ENCODE results near the gene GSTP1.
"Not testable (repeated sequence)": the region's sequence is repeated elsewhere in the genome, so short reads cannot be mapped to it uniquely, and the experiment has no call there.

Gene GSTP1

DNA sequence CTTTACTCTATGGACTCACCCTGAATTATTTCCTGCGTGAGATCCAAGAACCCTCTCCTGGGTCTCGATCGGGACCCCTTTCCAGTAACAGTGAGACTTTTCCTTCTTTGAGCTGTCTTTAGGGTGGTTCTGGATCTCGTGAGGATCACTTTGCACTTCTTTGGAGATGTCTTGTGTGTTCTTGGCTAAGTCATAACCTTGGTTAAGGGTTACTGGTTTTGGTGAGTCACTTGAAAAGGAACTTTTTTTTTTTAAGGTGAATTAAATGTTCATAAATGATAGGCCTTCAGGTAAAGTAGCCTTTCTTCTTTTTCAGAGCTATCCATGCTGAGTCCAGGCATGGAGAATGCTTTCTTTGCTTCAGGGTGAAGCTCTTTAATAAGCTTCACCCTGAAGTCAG is 19.4 kb upstream of the GSTP1 start:
- DNase-seq, result no peak

DNA sequence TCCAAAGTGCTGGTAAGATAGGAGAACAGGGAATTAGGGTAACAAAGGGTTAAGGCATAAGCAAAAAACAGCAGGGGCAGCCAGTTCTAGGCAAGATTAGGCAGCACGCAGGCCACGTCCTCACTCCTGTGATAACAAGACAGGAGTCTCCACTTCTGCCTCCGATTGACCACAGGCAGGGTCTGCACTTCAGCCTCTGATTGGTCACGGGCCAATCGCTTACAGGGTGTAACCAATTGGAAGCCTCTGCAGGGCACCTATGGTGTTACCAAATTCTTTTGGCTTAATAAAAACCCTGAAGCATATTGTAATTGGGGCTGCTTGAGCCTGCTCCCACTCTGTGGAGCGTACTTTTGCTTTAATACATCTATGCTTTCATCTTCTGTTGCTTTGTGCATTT is 12.2 kb upstream of the GSTP1 start:
- no peak for DNase-seq

DNA sequence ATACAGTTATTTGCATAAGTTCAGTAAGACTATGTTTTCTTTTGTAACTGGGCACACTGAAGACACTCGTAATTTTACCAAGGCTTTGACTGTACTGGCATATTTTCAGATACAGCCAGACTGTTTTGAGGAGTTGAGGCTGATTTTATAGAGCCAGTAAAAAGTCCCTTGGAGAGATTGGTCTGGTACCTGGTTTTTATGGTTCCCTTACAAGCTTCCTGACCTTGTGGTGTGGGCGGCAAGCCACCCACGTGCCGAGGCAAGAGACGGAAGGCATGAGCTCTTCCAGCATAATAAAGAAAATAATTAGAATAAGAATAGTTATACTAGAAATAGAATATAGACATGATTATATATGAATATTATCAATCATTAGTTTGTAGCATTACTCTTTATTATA is 11.3 kb upstream of the GSTP1 start:
- DNase-seq, result no peak

DNA sequence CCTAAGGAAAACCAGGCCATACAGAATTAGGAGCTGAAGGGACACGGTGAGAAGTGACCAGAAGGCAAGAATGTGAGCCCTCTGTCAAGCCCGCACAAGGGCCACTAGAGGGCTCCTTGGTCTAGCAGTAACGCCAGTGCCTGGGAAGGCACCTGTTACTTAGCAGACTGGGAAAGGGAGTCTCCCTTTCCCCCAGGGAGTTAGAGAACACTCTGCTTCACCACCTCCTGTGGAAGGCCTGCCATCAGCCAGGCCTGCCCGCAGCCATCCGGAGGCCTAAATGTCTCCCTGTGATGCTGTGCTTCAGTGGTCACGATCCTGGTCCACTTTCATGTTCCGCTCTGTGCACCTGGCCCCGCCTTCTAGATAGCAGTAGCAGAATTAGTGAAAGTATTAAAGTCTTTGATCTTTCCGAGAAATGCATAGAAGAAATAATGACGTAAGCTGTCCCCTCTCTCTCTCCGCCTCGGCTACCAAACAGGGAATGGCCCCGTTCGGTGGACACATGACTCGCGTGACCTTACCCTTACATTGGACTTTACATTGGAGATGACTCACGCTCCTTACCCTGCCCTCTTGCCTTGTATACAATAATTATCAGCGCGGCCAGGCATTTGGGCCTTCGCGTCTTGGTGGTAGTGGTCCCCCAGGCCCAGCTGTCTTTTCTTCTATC is 10.7 kb upstream of the GSTP1 start:
- peak; percentile 21 to 53 for DNase-seq

DNA sequence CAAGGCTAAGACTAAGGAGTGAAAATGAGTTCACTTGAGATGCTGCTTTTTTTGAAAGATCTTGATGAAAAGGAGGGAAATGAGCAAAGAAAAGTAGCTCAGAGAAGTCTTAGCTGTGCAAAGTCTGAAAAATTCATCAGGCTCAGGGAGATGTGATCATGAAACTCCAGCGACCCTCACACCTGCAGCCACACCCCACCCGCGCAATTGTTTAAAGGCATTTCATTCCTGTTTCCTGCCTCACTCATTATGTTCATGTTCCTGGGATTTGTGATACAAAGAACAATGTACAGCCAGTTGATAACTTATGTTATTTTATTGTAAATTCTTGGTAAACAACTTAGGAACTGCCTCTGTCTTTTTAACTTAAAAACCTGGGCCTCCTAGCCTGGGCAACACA is 8.7 kb upstream of the GSTP1 start:
- no peak for DNase-seq

DNA sequence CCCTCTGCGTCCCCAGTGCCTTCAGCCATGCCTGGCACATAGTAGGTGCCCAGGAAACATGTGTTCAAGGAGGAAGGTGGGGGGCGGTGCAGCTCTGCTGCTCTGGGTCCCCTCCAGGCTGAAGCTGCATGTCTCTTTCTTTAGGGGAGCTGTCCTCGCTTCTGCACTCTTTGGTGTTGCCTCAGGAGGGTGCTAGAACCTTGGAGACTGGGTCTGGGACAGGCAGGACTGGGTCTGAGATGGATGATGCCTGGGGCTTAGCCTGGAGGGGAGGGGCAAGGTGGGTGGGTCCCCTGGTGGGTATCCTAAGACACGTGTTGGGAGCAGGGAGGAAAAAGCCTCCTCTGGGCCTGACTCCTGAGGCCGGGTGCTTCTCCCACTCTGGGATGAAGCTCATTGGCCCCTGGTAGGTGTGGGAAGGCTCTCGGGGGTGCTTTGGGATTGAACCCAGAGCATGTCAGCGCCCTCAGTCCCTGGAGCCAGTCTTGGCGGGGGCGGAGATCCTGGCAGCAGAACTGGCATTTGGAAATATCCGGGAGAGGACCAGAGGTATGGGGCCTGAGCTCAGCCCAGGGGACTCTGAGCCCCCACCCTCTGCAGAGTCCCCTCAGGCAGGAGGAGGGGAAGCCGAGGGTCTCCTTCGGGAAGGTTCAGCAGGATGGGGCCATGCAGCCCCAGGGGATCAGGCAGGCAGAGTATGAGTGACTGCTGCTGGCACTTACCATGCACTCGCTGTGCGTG is 6.7 kb upstream of the GSTP1 start:
- no peak for DNase-seq

DNA sequence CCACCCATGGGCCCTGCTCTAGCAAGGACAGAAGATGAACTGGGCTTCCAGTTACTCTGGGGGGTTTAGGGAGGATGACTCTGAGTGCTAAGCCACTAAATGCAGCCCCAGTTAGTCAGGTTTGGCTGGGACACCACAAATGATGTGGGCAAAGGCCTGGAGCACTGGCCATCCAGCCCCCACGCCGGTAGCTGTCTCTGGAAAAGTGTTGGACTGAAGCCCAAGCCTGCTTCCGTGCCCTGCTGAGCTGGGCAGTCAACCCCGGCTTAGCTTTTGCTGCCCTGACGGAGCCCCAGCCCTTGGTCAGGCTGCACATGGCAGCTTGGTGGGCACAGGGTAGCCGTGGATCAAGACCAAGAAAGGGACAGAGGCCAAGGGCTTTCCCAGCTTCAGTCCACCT is 5.7 kb upstream of the GSTP1 start:
- DNase-seq, result no peak

DNA sequence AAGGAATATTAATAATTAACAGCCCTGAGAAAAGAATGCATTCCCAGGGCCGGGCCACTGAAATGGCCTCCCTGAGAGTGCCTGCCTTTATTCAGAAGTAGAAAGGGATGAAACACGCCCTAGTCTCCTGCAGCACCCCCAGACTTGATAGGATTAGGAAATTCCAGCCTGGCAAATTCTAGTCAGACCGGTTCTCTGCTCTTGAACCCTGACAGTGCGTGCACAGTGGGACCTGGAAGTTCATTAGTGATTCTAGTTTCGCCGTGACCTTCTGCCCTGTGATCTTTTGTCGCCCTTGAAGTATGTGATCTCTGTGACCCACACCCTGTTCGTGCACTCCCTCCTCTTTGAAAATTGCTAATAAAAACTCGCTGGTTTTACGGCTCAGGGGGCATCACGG is 2.1 kb upstream of the GSTP1 start:
- no peak for DNase-seq

DNA sequence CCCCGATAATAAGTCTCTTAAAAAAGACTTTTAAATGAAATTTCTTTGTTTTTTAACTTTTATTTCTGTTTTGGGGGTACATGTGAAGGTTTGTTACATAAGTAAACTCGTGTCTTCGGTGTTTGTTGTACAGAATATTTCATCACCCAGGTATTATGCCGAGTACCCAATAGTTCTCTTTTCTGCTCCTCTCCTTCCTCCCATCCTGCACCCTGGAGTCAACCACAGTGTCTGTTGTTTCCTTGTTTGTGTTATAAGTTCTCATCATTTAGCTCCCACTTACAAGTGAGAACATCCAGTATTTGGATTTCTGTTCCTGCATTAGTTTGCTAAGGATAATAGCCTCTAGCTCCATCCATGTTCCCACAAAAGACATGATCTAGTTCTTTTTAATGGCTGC is 1.6 kb upstream of the GSTP1 start:
- no peak for DNase-seq

DNA sequence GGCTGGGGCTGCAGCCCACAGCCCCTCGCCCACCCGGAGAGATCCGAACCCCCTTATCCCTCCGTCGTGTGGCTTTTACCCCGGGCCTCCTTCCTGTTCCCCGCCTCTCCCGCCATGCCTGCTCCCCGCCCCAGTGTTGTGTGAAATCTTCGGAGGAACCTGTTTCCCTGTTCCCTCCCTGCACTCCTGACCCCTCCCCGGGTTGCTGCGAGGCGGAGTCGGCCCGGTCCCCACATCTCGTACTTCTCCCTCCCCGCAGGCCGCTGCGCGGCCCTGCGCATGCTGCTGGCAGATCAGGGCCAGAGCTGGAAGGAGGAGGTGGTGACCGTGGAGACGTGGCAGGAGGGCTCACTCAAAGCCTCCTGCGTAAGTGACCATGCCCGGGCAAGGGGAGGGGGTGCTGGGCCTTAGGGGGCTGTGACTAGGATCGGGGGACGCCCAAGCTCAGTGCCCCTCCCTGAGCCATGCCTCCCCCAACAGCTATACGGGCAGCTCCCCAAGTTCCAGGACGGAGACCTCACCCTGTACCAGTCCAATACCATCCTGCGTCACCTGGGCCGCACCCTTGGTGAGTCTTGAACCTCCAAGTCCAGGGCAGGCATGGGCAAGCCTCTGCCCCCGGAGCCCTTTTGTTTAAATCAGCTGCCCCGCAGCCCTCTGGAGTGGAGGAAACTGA is 731 bp downstream of the GSTP1 start:
- peak in 1 of 2 experiments; percentile 26 for DNase-seq

DNA sequence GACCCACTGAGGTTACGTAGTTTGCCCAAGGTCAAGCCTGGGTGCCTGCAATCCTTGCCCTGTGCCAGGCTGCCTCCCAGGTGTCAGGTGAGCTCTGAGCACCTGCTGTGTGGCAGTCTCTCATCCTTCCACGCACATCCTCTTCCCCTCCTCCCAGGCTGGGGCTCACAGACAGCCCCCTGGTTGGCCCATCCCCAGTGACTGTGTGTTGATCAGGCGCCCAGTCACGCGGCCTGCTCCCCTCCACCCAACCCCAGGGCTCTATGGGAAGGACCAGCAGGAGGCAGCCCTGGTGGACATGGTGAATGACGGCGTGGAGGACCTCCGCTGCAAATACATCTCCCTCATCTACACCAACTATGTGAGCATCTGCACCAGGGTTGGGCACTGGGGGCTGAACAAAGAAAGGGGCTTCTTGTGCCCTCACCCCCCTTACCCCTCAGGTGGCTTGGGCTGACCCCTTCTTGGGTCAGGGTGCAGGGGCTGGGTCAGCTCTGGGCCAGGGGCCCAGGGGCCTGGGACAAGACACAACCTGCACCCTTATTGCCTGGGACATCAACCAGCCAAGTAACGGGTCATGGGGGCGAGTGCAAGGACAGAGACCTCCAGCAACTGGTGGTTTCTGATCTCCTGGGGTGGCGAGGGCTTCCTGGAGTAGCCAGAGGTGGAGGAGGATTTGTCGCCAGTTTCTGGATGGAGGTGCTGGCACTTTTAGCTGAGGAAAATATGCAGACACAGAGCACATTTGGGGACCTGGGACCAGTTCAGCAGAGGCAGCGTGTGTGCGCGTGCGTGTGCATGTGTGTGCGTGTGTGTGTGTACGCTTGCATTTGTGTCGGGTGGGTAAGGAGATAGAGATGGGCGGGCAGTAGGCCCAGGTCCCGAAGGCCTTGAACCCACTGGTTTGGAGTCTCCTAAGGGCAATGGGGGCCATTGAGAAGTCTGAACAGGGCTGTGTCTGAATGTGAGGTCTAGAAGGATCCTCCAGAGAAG is 1.6 kb downstream of the GSTP1 start:
- DNase-seq, result no peak

DNA sequence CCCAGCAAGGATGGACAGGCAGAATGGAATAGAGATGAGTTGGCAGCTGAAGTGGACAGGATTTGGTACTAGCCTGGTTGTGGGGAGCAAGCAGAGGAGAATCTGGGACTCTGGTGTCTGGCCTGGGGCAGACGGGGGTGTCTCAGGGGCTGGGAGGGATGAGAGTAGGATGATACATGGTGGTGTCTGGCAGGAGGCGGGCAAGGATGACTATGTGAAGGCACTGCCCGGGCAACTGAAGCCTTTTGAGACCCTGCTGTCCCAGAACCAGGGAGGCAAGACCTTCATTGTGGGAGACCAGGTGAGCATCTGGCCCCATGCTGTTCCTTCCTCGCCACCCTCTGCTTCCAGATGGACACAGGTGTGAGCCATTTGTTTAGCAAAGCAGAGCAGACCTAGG is 2.3 kb downstream of the GSTP1 start:
- no peak for DNase-seq

DNA sequence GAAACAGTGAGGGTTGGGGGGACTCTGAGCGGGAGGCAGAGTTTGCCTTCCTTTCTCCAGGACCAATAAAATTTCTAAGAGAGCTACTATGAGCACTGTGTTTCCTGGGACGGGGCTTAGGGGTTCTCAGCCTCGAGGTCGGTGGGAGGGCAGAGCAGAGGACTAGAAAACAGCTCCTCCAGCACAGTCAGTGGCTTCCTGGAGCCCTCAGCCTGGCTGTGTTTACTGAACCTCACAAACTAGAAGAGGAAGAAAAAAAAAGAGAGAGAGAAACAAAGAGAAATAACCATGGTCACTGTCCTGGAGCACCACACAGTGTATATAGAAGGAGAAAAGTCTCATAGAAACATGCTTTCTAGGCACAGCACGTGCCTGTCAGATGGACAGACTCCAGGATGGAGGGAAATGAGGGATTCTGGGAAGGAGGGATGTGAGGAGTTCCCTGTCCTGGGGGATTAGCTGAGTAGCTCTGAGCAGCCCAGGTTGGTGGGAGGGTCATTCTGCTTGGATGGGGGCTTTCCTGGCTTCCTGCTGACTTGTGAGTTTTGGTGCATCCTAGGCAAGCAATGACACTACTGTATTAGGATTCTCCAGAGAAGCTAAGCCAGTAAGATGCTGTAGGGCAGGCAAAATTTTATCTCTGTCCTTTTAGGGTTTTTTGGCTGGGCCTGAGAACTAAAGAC is 3.1 kb downstream of the GSTP1 start:
- no peak for DNase-seq

DNA sequence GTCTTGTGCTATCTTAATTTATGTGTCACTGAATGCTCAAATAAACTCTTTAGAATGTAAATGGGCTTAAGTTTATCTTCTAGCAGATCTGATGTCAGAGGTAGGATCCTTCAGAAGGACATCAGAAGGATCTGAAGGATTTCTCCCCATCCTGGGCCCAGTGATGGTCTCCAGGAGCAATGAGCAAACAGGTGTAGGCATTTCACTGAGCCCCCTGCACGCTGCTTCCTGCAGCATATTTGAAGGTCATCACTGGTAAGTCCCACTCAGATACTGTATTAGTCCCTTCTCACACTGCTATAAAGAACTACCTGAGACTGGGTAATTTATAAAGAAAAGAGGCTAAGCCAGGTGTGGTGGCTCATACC is 4.5 kb downstream of the GSTP1 start:
- no peak for DNase-seq

DNA sequence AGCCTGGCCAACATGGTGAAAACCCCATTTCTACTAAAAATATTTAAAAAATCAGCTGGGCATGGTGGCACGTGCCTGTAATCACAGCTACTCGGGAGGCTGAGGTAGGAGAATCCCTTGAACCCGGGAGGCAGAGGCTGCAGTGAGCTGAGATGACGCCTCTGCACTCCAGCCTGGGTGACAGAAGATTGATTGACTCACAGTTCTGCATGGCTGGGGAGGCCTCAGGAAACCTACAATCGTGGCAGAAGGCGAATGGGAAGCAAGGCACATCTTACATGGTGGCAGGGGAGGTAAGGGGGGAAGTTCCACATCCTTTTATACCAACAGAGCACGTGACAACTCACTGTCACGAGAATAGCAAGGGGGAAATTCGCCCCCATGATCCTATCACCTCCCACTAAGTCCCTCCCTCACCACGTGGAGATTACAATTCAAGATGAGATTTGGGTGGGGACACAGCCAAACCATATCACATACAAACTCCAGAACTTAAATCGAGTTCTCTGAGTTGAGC is 5.3 kb downstream of the GSTP1 start:
- DNase-seq, result not testable (repeated sequence)

DNA sequence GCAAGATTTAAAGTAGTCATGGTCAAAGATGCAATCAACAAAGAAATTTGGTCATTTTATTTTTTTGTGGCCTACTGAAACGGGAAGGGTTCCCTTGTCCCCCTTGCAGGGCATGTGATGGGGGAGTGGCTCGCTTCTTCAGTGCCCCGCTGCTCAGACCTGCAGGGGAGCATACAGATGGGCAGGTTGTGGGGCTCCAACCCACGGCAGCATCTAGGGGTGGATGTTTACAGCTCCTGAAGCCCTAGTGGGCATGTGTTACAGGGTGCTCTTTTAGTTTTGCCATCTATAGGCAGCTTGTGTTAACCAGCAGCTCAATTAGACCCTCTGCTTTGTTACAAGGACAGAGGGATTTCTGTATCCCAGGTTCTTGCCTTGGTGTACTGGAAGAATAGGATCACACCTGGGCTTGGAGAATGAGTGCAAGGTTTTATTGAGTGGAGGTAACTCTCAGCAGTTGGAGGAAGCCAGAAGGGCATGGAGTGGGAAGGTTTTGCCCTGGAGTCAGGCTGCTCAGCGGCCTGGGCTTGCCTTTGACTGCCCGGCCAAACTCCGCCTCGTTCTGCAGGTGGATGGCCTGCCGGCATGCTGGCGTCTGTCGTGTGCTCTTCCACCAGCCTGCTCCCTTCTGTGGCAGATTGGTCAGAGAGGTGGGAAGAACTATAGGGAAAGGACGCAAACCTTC is 9.4 kb downstream of the GSTP1 start:
- no peak for DNase-seq

DNA sequence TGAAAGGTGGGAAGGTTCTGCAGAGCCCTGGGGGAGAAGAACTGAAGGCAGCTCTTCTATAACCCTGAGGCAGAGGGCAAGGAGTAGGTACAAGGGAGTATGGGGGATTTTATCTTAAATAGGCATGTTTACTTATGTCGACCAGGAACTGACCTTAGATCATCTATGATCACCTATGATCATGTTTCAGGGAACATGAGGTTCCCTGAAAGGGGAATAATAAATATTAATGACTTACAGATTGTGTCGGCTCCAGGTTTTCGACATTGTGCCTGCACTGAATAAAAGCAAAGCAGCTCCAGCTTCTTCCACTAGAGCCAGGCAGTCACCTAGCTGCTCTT is 9.9 kb downstream of the GSTP1 start:
- no peak for DNase-seq

DNA sequence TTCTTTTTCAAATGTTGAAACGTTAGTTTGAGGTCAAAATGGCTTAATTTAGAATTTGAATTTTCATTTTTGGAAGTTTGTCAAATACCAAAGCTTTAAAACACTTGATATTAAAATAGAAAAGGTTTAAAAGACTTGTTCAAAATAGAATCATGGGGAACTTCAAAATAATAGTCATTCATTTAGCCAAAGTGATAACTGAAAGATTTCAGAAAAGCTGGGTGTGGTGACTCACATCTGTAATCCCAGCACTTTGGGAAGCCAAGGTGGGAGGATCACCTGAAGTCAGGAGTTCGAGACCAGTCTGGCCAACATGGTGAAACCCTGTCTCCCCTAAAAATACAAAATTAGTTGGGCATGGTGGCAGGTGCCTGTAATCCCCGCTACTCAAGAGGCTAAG is 10.9 kb downstream of the GSTP1 start:
- DNase-seq, result no peak

DNA sequence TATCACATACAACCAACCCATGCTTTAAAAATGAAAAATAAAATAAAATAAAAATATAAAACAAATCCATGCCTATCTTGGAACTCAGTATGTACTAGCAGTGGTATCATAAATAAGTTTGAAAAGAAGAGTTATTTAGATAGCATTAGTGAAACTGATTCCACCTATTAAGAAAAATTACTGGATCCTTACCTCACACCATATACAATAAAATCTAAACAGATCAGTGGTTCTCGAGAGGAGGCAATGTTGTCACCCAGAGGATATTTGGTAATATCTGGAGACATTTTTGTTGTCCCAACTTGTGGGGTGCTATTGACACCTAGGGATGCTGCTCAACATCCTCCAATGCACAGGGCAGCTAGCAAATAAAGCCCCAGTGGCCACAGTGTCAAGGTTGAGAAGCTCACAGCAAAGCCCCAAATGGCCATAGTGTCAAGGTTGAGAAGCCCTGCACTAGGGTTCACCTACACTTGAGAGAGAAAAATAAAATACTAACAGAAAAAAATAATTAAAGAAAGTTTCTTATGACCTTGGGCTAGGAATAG is 13.2 kb downstream of the GSTP1 start:
- no peak for DNase-seq

DNA sequence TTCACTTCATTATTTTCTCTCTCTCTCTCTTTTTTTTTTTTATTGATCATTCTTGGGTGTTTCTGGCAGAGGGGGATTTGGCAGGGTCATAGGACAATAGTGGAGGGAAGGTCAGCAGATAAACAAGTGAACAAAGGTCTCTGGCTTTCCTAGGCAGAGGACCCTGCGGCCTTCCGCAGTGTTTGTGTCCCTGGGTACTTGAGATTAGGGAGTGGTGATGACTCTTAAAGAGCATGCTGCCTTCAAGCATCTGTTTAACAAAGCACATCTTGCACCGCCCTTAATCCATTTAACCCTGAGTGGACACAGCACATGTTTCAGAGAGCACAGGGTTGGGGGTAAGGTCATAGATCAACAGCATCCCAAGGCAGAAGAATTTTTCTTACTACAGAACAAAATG is 13.8 kb downstream of the GSTP1 start:
- not testable (repeated sequence) for DNase-seq

DNA sequence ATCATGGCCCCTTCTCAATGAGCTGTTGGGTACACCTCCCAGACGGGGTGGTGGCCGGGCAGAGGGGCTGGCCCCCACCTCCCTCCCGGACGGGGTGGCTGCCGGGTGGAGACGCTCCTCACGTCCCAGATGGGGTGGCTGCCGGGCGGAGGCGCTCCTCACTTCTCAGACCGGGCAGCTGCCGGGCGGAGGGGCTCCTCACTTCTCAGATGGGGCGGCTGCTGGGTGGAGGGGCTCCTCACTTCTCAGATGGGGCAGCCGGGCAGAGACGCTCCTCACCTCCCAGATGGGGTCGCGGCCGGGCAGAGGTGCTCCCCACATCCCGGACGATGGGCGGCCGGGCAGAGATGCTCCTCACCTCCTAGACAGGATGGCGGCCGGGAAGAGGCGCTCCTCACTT is 14.4 kb downstream of the GSTP1 start:
- not testable (repeated sequence) for DNase-seq

All from AML-193 (cell line).